ENCODE data around the gene SFT2D3. TPM values are rescaled to one million over a fixed set of nuclear protein-coding genes. Genes with fewer than 3 reads are reported as not detected.

The SFT2D3 gene
- total and polyA plus RNA-seq, 4 donors = 2.4 to 4.9 (median 4.7) TPM; not detected in 1

GRCh38 chr2:127694986-127695385 is 6.3 kb upstream of the SFT2D3 start:
- H3K36me3 ChIP-seq (ENCODE audit: control insufficient read depth in 4 of 4, insufficient read depth in 3 of 4, low read depth in 1 of 4, low read length in 3 of 4) = no peaks in the 10 kb centered on the region
- H3K27me3 ChIP-seq (ENCODE audit: control insufficient read depth in 4 of 4, insufficient read depth in 4 of 4, low read length in 3 of 4) = no peaks in the 10 kb centered on the region
- no peak overlapping the region for H3K9ac ChIP-seq (ENCODE audit: low read depth in 1 of 2, low read length in 2 of 2)
- TF ChIP-seq JUND (IDR thresholded peaks at IDR 0.05) = no peak
- no peak overlapping the region for H3K4me3 ChIP-seq (ENCODE audit: low read depth in 1 of 3, low read length in 3 of 3)
- no peaks in the 10 kb centered on the region for H3K9me3 ChIP-seq (ENCODE audit: control insufficient read depth in 4 of 4, low read length in 3 of 4)
- peaks cover 0 to 3% (median 0%) of the 10 kb centered on the region in 4 donors for H3K4me1 ChIP-seq (ENCODE audit: control insufficient read depth in 4 of 4, insufficient read depth in 4 of 4, low read length in 3 of 4)
- no peak for DNase-seq (ENCODE audit: low spot score)
- WGBS = 96% methylated on average over 9 of the region's 9 CpGs
- H3K27ac ChIP-seq (ENCODE audit: low read depth in 1 of 2, low read length in 2 of 2) = no peak overlapping the region

GRCh38 chr2:127695491-127696472 is 5.5 kb upstream of the SFT2D3 start:
- no peaks in the 10 kb centered on the region for H3K27me3 ChIP-seq (ENCODE audit: control insufficient read depth in 4 of 4, insufficient read depth in 4 of 4, low read length in 3 of 4)
- no peaks in the 10 kb centered on the region for H3K36me3 ChIP-seq (ENCODE audit: control insufficient read depth in 4 of 4, insufficient read depth in 3 of 4, low read depth in 1 of 4, low read length in 3 of 4)
- 64% methylated on average over 52 of the region's 52 CpGs for WGBS
- no peak overlapping the region for H3K27ac ChIP-seq (ENCODE audit: low read depth in 1 of 2, low read length in 2 of 2)
- no peak overlapping the region for H3K9ac ChIP-seq (ENCODE audit: low read depth in 1 of 2, low read length in 2 of 2)
- no peak overlapping the region for H3K4me3 ChIP-seq (ENCODE audit: low read depth in 1 of 3, low read length in 3 of 3)
- no peak for DNase-seq (ENCODE audit: low spot score)
- TF ChIP-seq JUND (IDR thresholded peaks at IDR 0.05) (no peak), GABPA (IDR thresholded peaks at IDR 0.05 in 1 of 2, conservative IDR thresholded peaks at IDR 0.05 in 1 of 2) (no peak), RAD21 (IDR thresholded peaks at IDR 0.05) (peak in 1 of 2 donors; percentile 19), TAF1 (conservative IDR thresholded peaks at IDR 0.05) (no peak)
- H3K4me1 ChIP-seq (ENCODE audit: control insufficient read depth in 4 of 4, insufficient read depth in 4 of 4, low read length in 3 of 4) = peaks cover 0 to 9% (median 5%) of the 10 kb centered on the region in 4 donors
- no peaks in the 10 kb centered on the region for H3K9me3 ChIP-seq (ENCODE audit: control insufficient read depth in 4 of 4, low read length in 3 of 4)

- Histone ChIP-seq H3K9me3 (ENCODE audit: control insufficient read depth in 4 of 4, low read length in 3 of 4) (no peaks in the 10 kb centered on the region), H3K9ac (ENCODE audit: low read depth in 1 of 2, low read length in 2 of 2) (no peak overlapping the region), H3K27ac (ENCODE audit: low read depth in 1 of 2, low read length in 2 of 2) (no peak overlapping the region), H3K27me3 (ENCODE audit: control insufficient read depth in 4 of 4, insufficient read depth in 4 of 4, low read length in 3 of 4) (no peaks in the 10 kb centered on the region), H3K36me3 (ENCODE audit: control insufficient read depth in 4 of 4, insufficient read depth in 3 of 4, low read depth in 1 of 4, low read length in 3 of 4) (no peaks in the 10 kb centered on the region), H3K4me3 (ENCODE audit: low read depth in 1 of 3, low read length in 3 of 3) (no peak overlapping the region), H3K4me1 (ENCODE audit: control insufficient read depth in 4 of 4, insufficient read depth in 4 of 4, low read length in 3 of 4) (peaks cover under 1 to 13% (median 7%) of the 10 kb centered on the region in 4 donors)
- 95% methylated on average over 21 of the region's 21 CpGs for WGBS
- no peak for TF ChIP-seq HNF4A (conservative IDR thresholded peaks at IDR 0.05)
- TF ChIP-seq EGR1 (IDR thresholded peaks at IDR 0.05; ENCODE audit: low read depth in 2 of 2) = no peak
- TF ChIP-seq RXRA (IDR thresholded peaks at IDR 0.05) = no peak
- TF ChIP-seq CTCF (IDR thresholded peaks at IDR 0.05; ENCODE audit: low read depth, low read length, missing input control) = no peak
- TF ChIP-seq REST (IDR thresholded peaks at IDR 0.05) = no peak
- no peak for DNase-seq (ENCODE audit: low spot score)
Observed at GRCh38 chr2:127697482-127698180, 3.7 kb upstream of the SFT2D3 start.
